Right lobe of liver (tissue), 6 donors: ENCODE data around the gene PPP4R3A. TPM values are rescaled to one million over a fixed set of nuclear protein-coding genes. Genes with fewer than 3 reads are reported as not detected.

ENCODE experiments used
- ATAC-seq, 4 donors: fragments of 200-7000 bp; cut with Tn5 transposase; one replicate each; pipeline ENCODE4 v1.9.1; 2020; ENCODE audit warnings: mild to moderate bottlenecking in 4 of 4, moderate library complexity in 4 of 4
- DNase-seq, 3 donors: peaks; one replicate each; pipeline ENCODE4 v3.0.0-alpha.2; 2020
- H3K27ac ChIP-seq, 3 donors: fragments of 200-600 bp; one replicate each; pipeline ENCODE4 v1.8.0; 2022
- H3K27me3 ChIP-seq, 2 donors: fragments of 200-600 bp; one replicate each; pipeline ENCODE4 v1.8.0; 2022
- H3K36me3 ChIP-seq, 4 donors: fragments of 200-600 bp; sonication (generic) in 1 of 4; one replicate each; pipeline versions ENCODE4 v1.5.1 to v1.8.0; 2017 to 2022; ENCODE audit warnings: control low read depth in 1 of 4
- H3K4me1 ChIP-seq, 4 donors: fragments of 200-600 bp; sonication (generic) in 1 of 4; one replicate each; pipeline versions ENCODE4 v1.5.1 to v1.8.0; 2017 to 2022; ENCODE audit warnings: control low read depth in 1 of 4
- H3K4me3 ChIP-seq, 3 donors: fragments of 200-600 bp; one replicate each; pipeline ENCODE4 v1.8.0; 2022
- H3K9me3 ChIP-seq, 4 donors: fragments of 200-600 bp; sonication (generic) in 1 of 4; one replicate each; pipeline versions ENCODE4 v1.5.1 to v1.8.0; 2017 to 2022; ENCODE audit warnings: control low read depth in 1 of 4
- POLR2A ChIP-seq: fragments of 450-650 bp; IDR thresholded peaks from one replicate; pipeline ENCODE4 v1.6.1; 2017; ENCODE audit warnings: antibody characterized with exemption, mild to moderate bottlenecking
- WGBS: methylation state at CpG from one replicate; pipeline ENCODE4 v1.1.6; 2018; ENCODE audit warnings: low coverage, low lambda C conversion rate; ENCODE audit not compliant: insufficient coverage; ENCODE audit errors: missing lambda C conversion rate; 5-methylcytosine and 5-hydroxymethylcytosine counted together
- intact Hi-C, 2 donors: fragments of 100-400 bp; cut with DNase I; formaldehyde crosslinking; loops; one replicate each; pipeline versions ENCODE4 v1.11.2 to v1.14.1; 2022
- total RNA-seq, 6 experiments: library from RNA; depleted of rRNA in 2 of 6; stranded (reverse); fragments of >200 nt in 2 of 6; fragmentation: NEBNext Ultra II Directional in 3 of 6; extraction: Animal tissue kit (Norgen Biotek cat#: 25700) in 3 of 6; gene quantifications; one replicate each; pipeline versions ENCODE4 v1.1.0 to v1.2.4, GENCODE V29; 2016 to 2023
- TF ChIP-seq, protein P1 (sequence below), 4 donors: fragments of 200-600 bp in 3 of 4; fragments of 450-650 bp in 1 of 4; IDR thresholded peaks; one replicate each; pipeline versions ENCODE4 v1.5.1 to v1.8.0; 2016 to 2022; ENCODE audit warnings: antibody characterized with exemption in 4 of 4, mild to moderate bottlenecking in 2 of 4
- donor health status: DM: no; HTN: yes; CAD: no.
- donor health status: DM: no; HTN: no; CAD: no.
- donor health status: DM: no; HTN: no; CAD: no.
- donor health status: DM: no; HTN: yes; CAD: no.
- donor health status: DM: no; HTN: yes; CAD: no.

PPP4R3A gene
- total RNA-seq, 6 experiments from 2014 or later: 30.5 to 45.9 (median 39.6) TPM

DNA sequence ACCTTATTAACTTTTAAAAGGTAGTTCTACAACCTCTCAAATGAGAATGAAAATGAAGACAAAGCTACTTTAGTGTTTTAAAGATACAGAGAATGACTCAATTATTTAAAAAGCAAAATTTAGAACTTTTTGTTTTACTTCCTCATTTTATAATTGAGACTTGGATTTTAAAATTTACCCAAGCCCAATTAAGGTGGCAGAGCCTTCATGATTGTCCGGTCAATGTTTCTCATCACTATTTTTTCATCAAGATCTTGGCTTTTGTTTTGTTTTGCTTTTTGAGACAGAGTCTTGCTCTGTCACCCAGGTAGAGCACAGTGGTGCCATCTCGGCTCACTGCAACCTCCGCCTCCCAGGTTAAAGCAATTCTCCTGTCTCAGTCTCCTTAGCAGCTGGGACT lies 32.7 kb downstream of the PPP4R3A start:
- TF ChIP-seq, protein P1, sequence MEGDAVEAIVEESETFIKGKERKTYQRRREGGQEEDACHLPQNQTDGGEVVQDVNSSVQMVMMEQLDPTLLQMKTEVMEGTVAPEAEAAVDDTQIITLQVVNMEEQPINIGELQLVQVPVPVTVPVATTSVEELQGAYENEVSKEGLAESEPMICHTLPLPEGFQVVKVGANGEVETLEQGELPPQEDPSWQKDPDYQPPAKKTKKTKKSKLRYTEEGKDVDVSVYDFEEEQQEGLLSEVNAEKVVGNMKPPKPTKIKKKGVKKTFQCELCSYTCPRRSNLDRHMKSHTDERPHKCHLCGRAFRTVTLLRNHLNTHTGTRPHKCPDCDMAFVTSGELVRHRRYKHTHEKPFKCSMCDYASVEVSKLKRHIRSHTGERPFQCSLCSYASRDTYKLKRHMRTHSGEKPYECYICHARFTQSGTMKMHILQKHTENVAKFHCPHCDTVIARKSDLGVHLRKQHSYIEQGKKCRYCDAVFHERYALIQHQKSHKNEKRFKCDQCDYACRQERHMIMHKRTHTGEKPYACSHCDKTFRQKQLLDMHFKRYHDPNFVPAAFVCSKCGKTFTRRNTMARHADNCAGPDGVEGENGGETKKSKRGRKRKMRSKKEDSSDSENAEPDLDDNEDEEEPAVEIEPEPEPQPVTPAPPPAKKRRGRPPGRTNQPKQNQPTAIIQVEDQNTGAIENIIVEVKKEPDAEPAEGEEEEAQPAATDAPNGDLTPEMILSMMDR (IDR thresholded peaks at IDR 0.05): no peak
- TF ChIP-seq POLR2A: no peak
- peaks cover 13 to 92% (median 42%) of the 10 kb centered on the region in 4 donors for H3K36me3 ChIP-seq
- H3K27ac ChIP-seq: no peak overlapping the region
- H3K27me3 ChIP-seq: no peaks in the 10 kb centered on the region
- DNase-seq (no peak), ATAC-seq (no peak)
- no peaks in the 10 kb centered on the region for H3K9me3 ChIP-seq
- peaks cover 0 to 14% (median 7%) of the 10 kb centered on the region in 4 donors for H3K4me1 ChIP-seq
- 98% methylated on average over 3 of the region's 3 CpGs for WGBS
- H3K4me3 ChIP-seq: no peak overlapping the region
- intact Hi-C loops: no loop called here

DNA sequence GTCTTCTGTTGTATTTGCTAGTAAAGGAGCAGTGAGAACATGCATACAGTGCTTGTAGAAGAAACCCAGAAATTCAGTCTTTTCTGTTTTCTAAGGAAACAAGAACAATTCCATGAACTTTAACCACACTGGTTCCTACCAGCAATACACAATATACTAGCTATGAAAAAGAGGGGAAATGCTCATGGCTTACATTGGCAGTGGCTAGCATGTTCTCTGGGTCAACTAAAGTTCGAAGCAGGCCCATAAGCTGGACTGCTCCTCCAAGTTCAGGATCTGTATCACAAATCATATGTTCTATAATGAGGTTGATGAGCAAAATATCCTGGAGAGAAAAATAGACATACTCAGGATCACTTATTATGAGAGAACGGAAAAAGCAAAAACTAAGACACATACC lies 37.1 kb downstream of the PPP4R3A start:
- no peak overlapping the region for H3K4me3 ChIP-seq
- no peaks in the 10 kb centered on the region for H3K27me3 ChIP-seq
- TF ChIP-seq POLR2A: no peak
- TF ChIP-seq, protein P1 (IDR thresholded peaks at IDR 0.05): no peak
- H3K36me3 ChIP-seq: peaks cover 13 to 97% (median 47%) of the 10 kb centered on the region in 4 donors
- H3K9me3 ChIP-seq: no peaks in the 10 kb centered on the region
- WGBS: 90% methylated on average over 2 of the region's 2 CpGs
- DNase-seq (no peak), ATAC-seq (no peak)
- intact Hi-C loops: no loop called here
- H3K4me1 ChIP-seq: no peaks in the 10 kb centered on the region
- no peak overlapping the region for H3K27ac ChIP-seq

DNA sequence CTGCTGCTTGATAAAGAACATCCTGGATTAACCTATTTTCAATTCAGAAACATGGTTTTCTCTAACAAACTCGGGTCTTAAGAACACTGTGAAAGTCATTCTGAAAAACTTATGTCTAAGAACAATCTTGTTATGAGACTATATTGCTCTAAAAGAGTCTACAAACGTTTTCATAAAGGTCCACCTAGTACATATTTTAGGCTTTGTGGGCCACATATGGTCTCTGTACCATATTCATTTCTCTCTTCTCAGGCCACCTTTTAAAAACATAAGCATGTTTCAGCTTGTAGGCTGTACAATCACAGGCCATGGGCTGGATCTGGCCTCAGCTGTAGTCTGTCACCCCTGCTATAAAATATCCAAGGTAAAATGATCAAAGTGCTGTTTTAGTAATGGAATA lies 39.9 kb downstream of the PPP4R3A start:
- intact Hi-C loops: no loop called here
- H3K27me3 ChIP-seq: no peaks in the 10 kb centered on the region
- ATAC-seq (no peak), DNase-seq (no peak)
- H3K27ac ChIP-seq: no peak overlapping the region
- TF ChIP-seq, protein P1 (IDR thresholded peaks at IDR 0.05): no peak
- no peak for TF ChIP-seq POLR2A
- H3K36me3 ChIP-seq: peaks cover 7 to 92% (median 44%) of the 10 kb centered on the region in 4 donors
- 89% methylated on average over 2 of the region's 2 CpGs for WGBS
- H3K4me3 ChIP-seq: no peak overlapping the region
- no peaks in the 10 kb centered on the region for H3K9me3 ChIP-seq
- H3K4me1 ChIP-seq: no peaks in the 10 kb centered on the region

DNA sequence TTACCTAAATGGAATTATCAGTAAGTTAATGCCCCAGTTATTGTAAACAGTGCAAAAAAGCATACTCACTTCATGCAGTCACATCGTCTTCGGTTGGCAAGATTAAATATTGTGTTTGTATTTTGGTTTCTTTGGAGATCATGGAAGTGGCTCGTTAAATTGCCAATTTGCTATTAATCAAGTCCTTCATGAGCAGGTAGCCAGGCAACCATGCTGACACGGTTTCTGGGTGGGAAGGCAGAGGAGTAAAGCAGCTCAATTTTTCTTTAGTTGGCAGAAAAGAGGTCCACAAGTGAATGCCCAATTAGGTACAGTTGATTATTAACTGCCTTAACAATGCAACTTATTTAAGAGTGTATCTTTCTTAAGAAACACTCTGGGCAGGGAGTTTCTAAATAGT lies 43.9 kb downstream of the PPP4R3A start:
- H3K4me1 ChIP-seq: no peaks in the 10 kb centered on the region
- no peak overlapping the region for H3K27ac ChIP-seq
- ATAC-seq (no peak), DNase-seq (no peak)
- intact Hi-C loops: no loop called here
- TF ChIP-seq, protein P1 (IDR thresholded peaks at IDR 0.05): no peak
- TF ChIP-seq POLR2A: no peak
- peaks cover 0 to 91% (median 44%) of the 10 kb centered on the region in 4 donors for H3K36me3 ChIP-seq
- WGBS: 59% methylated on average over 4 of the region's 4 CpGs
- H3K4me3 ChIP-seq: no peak overlapping the region
- no peaks in the 10 kb centered on the region for H3K9me3 ChIP-seq
- H3K27me3 ChIP-seq: no peaks in the 10 kb centered on the region
